OCI-M2 (cell line): ENCODE measurements around the gene IGSF23.

Experiments
- DNase-seq: peaks from one replicate; lab custom pipeline; 2025; ENCODE audit not compliant: unreplicated experiment; lab: John Stamatoyannopoulos, UW

IGSF23 gene

DNA sequence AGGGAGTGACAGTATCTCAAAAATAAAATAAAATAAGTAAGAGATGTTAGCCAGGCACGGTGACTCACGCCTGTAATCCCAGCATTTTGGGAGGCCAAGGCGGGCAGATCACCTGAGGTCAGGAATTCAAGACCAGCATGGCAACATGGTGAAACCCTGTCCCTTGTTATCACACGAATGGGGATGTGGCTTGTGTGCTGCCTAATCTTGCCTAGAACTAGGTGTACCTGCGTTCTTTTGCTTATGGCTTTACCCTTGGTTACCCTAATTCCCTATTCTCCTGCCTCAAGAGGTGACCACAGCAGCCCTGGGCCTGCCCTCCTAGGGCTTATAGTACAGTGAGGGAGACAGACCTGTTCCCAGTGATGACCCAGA is 24.0 kb downstream of the IGSF23 start:
- DNase-seq: no peak

- no peak for DNase-seq
Observed at GRCh38 chr19:44640518-44640917, 27.2 kb downstream of the IGSF23 start.

DNA sequence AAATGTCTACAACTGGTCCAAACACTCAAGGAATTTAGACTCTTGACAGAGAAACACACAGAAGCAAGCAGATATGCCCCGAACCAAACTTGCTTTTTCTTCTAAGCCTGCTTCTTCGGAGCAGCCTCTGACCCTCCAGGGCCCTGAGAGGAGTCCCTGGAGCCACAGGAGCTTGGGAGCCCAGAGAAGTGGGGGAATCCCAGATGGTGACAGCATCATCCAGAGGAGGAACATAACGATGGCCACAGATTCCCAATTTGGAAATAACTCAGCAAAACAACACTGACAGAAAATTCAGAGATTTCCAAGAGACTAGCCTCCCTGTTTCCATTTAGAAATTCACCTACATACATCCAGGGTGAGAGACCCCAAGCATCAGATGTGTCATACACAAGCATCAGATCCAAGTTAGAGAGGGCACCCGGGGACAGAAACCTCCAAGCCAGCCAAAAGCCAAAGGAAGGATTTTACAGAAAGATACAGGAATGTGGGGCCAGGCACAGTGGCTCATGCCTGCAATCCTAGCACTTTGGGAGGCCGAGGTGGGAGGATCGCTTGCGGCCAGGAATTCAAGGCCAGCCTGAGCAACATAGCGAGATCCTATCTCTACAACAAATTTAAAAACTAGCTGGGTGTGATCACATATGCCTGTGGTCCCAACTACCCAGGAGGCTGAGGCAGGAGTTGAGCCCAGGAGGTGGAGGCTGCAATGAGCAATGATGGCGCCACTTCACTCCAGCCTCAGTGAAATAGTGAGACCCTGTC is 28.3 kb downstream of the IGSF23 start:
- DNase-seq: no peak

- no peak for DNase-seq
Observed at GRCh38 chr19:44642377-44642776, 29.0 kb downstream of the IGSF23 start.

GRCh38 chr19:44643605-44644401 is 30.4 kb downstream of the IGSF23 start, which contains the start of gene PVR:
TSS of gene PVR (plus strand) at chr19:44643910. CDS start at chr19:44644097, 187 bp downstream.
- no peak for DNase-seq

DNA sequence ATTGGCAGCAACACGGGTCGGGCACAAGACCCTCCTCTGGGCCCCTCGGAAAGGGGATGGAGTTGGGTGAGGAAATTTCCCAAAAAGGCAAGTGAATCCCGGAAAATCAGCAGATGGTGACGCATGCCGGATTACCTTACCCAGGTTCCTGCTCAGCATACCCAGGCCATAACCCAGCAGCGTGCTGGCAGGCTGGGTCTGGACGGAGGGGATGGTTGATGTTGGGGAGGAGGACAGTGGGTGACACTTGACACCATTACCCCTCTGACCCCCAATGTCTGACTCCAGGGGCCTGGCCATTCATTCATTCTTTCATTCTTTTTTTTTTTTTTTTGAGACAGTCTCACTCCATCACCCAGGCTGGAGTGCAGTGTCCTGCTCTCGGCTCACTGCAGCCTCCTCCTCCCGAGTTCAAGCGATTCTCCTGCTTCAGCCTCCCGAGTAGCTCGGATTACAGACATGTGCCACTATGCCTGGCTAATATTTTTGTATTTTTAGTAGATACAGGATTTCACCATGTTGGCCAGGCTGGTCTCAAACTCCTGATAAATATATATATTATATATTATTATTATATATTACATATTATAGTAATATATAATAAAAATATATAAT is 31.1 kb downstream of the IGSF23 start:
- no peak for DNase-seq

DNA sequence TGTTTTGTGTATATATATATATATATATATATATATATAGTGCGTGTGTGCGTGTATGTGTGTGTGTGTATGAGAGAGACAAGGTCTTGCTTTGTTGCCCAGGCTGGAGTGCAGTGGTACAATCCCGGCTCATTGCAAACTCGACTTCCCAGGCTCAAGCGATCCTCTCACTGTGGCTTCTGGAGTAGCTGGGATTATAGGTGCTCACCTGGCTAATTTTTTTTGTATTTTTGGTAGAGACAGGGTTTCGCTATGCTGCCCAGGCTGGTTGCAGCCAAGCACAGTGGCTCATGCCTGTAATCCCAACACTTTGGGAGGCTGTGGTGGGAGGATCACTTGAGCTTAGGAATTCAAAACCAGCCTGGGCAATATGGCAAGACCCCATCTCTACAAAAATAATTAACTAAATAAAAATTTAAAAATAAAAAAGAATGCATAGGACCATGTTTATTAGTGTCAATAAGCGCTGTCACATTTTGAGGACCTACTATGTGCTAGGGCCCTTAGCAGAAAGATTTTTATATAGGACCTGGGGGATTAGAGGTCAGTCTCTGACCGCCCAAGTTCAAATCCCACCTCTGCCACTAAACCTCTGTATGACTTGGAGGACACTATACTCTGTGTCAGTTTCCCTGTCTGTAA is 32.2 kb downstream of the IGSF23 start:
- no peak for DNase-seq

GRCh38 chr19:44646049-44646416 is 32.7 kb downstream of the IGSF23 start:
- no peak for DNase-seq

- no peak for DNase-seq
Observed at GRCh38 chr19:44647144-44647543, 33.8 kb downstream of the IGSF23 start.

DNA sequence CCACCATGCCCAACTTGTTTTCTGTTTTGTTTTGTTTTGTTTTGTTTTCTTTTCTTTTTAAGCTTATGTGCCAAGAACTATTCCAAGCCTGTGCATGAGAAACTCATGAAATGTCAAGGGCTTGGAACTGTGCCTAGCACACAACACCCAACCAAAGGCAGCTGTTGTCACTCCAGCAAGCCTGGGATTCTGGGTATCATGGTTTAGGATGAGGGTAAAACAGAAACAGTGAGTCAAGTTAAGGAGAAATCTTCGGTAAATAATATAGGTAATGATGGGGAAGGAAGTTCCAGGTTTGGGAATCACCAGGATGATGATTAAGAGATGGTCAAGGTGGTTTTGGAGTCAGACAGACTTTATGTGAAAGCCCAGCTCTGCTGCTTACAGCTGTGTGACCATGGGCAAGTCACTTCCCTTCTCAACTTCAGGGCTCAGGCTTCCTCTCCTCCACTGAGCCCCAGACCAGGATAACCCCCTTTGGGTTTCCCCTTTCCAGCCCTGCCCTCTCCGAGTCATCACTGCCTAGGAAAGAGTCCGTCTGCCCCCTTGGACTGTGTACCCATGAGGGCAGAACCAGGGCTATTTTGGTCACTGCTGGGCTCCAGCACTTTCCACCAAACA is 35.4 kb downstream of the IGSF23 start:
- DNase-seq: no peak

GRCh38 chr19:44649578-44650145 is 36.3 kb downstream of the IGSF23 start:
- DNase-seq: no peak

DNA sequence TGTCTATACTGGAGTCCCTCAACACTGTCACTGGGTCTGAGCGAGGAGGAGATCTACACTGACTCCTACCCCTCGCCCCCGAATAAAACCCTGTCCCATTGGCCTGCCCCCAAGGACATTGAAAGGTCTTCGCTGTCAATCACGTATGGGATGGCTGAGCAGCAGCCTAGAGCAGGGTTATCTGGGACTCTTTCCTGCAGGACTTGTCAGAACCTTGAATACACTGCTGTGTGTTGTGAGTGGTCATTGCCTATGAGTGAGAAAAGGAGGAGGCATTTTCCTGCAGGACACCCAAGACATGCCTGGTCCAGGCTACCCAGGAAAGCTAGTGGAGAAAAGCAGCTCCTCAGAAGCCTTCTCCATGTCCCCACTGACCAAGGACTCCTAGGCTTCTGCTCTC is 40.0 kb downstream of the IGSF23 start:
- no peak for DNase-seq

- DNase-seq: no peak
Observed at GRCh38 chr19:44653977-44654774, 40.8 kb downstream of the IGSF23 start.

- no peak for DNase-seq
Observed at GRCh38 chr19:44657211-44657921, 44.0 kb downstream of the IGSF23 start.

GRCh38 chr19:44658069-44658733 is 44.8 kb downstream of the IGSF23 start:
- DNase-seq: no peak

- no peak for DNase-seq
Observed at GRCh38 chr19:44660081-44660480, 46.7 kb downstream of the IGSF23 start.

GRCh38 chr19:44661205-44661604 is 47.8 kb downstream of the IGSF23 start:
- DNase-seq: no peak

- DNase-seq: no peak
Observed at GRCh38 chr19:44661904-44662303, 48.5 kb downstream of the IGSF23 start.
